ENCODE measurements around the gene SMC4. TPM values are rescaled to one million over a fixed set of nuclear protein-coding genes. Genes with fewer than 3 reads are reported as not detected.

SMC4 gene
- total RNA-seq, 1 donor from 2014 or later = 83.2 TPM

DNA sequence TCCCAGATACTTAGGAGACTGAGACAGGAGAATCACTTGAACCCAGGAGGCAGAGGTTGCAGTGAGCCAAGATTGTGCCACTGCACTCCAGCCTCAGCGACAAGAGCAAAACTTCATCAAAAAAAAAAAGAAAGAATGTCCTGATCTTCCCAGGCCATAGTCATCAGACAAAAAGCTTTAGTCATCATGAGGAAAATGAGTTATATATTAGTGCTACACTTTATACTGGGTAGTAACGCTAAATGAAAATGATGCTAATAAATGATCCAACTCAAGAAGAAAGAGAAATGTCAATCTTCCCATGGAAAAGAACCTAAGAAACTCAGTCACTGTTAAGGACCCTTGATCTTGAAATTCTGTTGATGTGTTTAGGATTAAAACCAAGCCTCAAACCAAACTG, 76.4 kb downstream of the SMC4 start:
- no peak for DNase-seq (ENCODE audit: low spot score, unreplicated experiment)
- no peak for TF ChIP-seq CTCF (IDR thresholded peaks at IDR 0.05; ENCODE audit: unreplicated experiment)

DNA sequence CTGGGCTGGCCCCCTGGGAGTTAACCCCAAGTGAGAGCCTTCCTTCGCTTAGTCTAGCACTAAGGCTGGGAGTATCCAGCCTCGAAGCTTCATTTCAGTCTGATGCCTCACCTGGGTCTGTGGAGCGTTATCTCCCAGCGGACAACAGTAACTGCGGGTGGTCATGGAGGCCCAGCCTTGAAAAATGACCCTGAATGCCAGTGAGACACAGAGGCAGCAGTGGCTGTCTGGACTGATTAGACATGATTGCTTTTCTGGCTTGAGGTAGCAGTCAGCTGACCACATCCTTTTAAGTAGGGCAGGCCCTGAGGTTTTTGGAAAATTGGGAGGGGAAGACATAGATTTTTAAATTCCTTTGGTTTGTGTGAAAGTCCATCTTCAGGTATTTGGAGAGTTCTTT, 78.3 kb downstream of the SMC4 start:
- H3K9me3 Mint-ChIP-seq (ENCODE audit: low read depth) = no peaks in the 10 kb centered on the region
- no peak for TF ChIP-seq CTCF (IDR thresholded peaks at IDR 0.05; ENCODE audit: unreplicated experiment)
- no peak for DNase-seq (ENCODE audit: low spot score, unreplicated experiment)
- no peak overlapping the region for H3K4me3 Mint-ChIP-seq (ENCODE audit: low read depth)
- peaks cover 6% of the 10 kb centered on the region for H3K27me3 Mint-ChIP-seq
- H3K27ac Mint-ChIP-seq = no peak overlapping the region
- H3K4me1 Mint-ChIP-seq (ENCODE audit: low read depth) = peaks cover 5% of the 10 kb centered on the region
- H3K36me3 Mint-ChIP-seq (ENCODE audit: insufficient read depth) = no peaks in the 10 kb centered on the region

More for the DNA sequence above, 76.4 kb downstream of the SMC4 start:
- Mint-ChIP-seq H3K4me3 (ENCODE audit: low read depth) (no peak overlapping the region), H3K27me3 (peaks cover 6% of the 10 kb centered on the region), H3K36me3 (ENCODE audit: insufficient read depth) (no peaks in the 10 kb centered on the region), H3K9me3 (ENCODE audit: low read depth) (peaks cover 5% of the 10 kb centered on the region), H3K27ac (no peak overlapping the region), H3K4me1 (ENCODE audit: low read depth) (peaks cover 5% of the 10 kb centered on the region)

GRCh38 chr3:160478338-160478737, 78.9 kb downstream of the SMC4 start:
- Mint-ChIP-seq H3K27ac (no peak overlapping the region), H3K27me3 (peaks cover 6% of the 10 kb centered on the region), H3K36me3 (ENCODE audit: insufficient read depth) (no peaks in the 10 kb centered on the region), H3K4me3 (ENCODE audit: low read depth) (no peak overlapping the region), H3K4me1 (ENCODE audit: low read depth) (peaks cover 5% of the 10 kb centered on the region), H3K9me3 (ENCODE audit: low read depth) (no peaks in the 10 kb centered on the region)
- DNase-seq (ENCODE audit: low spot score, unreplicated experiment) = no peak
- no peak for TF ChIP-seq CTCF (IDR thresholded peaks at IDR 0.05; ENCODE audit: unreplicated experiment)

DNA sequence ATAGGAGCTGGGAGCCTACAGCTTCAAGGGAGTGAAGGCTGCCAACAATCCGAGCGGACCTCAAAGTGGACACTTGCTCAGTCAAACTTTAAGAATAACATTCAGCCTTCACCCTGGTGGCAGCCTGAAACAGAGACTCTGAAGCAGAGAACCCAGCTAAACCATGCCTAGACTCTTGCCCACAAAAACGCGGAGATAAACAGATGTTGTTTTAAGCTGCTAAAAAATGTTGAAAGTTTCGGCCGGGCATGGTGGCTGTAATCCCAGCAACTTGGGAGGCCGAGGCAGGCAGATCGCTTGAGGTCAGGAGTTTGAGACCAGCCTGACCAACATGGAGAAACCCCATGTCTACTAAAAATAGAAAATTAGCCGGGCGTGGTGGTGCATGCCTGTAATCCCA, 79.9 kb downstream of the SMC4 start:
- no peak for DNase-seq (ENCODE audit: low spot score, unreplicated experiment)
- Mint-ChIP-seq H3K9me3 (ENCODE audit: low read depth) (no peaks in the 10 kb centered on the region), H3K4me1 (ENCODE audit: low read depth) (peaks cover 5% of the 10 kb centered on the region), H3K27ac (no peak overlapping the region), H3K36me3 (ENCODE audit: insufficient read depth) (no peaks in the 10 kb centered on the region), H3K4me3 (ENCODE audit: low read depth) (no peak overlapping the region), H3K27me3 (peaks cover 6% of the 10 kb centered on the region)
- no peak for TF ChIP-seq CTCF (IDR thresholded peaks at IDR 0.05; ENCODE audit: unreplicated experiment)

DNA sequence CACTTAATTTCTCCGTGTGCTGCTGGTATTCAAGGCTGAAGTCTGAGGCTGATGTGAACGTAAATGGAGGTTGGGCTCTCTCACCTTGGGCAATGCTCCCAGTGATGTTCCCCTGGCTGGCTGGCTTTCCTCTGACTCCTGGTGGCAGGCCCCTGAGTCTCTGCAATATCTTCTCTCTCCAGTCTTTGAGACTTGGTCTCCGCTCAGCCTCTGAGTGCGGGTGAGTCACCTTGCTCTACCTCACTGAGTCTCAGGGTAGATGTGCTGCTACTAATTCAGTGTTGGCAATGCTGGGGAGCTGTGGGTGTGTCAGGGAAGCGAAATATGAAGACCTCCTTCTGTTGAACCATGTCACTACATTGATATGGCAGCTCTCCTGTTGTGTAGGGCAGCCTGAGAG, 81.5 kb downstream of the SMC4 start:
- H3K27ac Mint-ChIP-seq = no peak overlapping the region
- TF ChIP-seq CTCF (IDR thresholded peaks at IDR 0.05; ENCODE audit: unreplicated experiment) = no peak
- no peak for DNase-seq (ENCODE audit: low spot score, unreplicated experiment)
- H3K4me1 Mint-ChIP-seq (ENCODE audit: low read depth) = peaks cover 5% of the 10 kb centered on the region
- no peaks in the 10 kb centered on the region for H3K9me3 Mint-ChIP-seq (ENCODE audit: low read depth)
- H3K36me3 Mint-ChIP-seq (ENCODE audit: insufficient read depth) = no peaks in the 10 kb centered on the region
- peaks cover 6% of the 10 kb centered on the region for H3K27me3 Mint-ChIP-seq
- H3K4me3 Mint-ChIP-seq (ENCODE audit: low read depth) = no peak overlapping the region
